ENCODE results near the gene GAREM1.

GAREM1 gene

GRCh38 chr18:32450026-32450691, 20.5 kb downstream of the GAREM1 start:
- POLR2A ChIA-PET = no interaction called here
- CTCF ChIA-PET = interaction anchor here (1.1 to 1.6 kb wide), 4 partner anchors 10 to 178 kb away, joined by 3 to 5 read pairs (median 4); partner anchors contain the start of gene GAREM1

GRCh38 chr18:32446780-32447179, 23.9 kb downstream of the GAREM1 start:
- H3K4me3 ChIP-seq (ENCODE audit: low read depth, low read length) = no peak overlapping the region
- TF ChIP-seq CTCF (IDR thresholded peaks at IDR 0.05; ENCODE audit: insufficient read depth, low read length, missing control alignments) = no peak
- ChIA-PET POLR2A (no interaction called here), CTCF (no interaction called here)
- no peak for DNase-seq (ENCODE audit: low read depth, low spot score)

More at GRCh38 chr18:32450026-32450691, 20.5 kb downstream of the GAREM1 start:
- H3K4me3 ChIP-seq (ENCODE audit: low read depth, low read length) = no peak overlapping the region
- no peak for TF ChIP-seq CTCF (IDR thresholded peaks at IDR 0.05; ENCODE audit: insufficient read depth, low read length, missing control alignments)
- no peak for DNase-seq (ENCODE audit: low read depth, low spot score)

GRCh38 chr18:32445846-32446245, 24.8 kb downstream of the GAREM1 start:
- TF ChIP-seq CTCF (IDR thresholded peaks at IDR 0.05; ENCODE audit: insufficient read depth, low read length, missing control alignments) = no peak
- H3K4me3 ChIP-seq (ENCODE audit: low read depth, low read length) = no peak overlapping the region
- CTCF ChIA-PET = no interaction called here
- POLR2A ChIA-PET = no interaction called here
- no peak for DNase-seq (ENCODE audit: low read depth, low spot score)

- no peak overlapping the region for H3K4me3 ChIP-seq (ENCODE audit: low read depth, low read length)
- ChIA-PET CTCF (no interaction called here), POLR2A (no interaction called here)
- no peak for TF ChIP-seq CTCF (IDR thresholded peaks at IDR 0.05; ENCODE audit: insufficient read depth, low read length, missing control alignments)
- DNase-seq (ENCODE audit: low read depth, low spot score) = no peak
Observed at GRCh38 chr18:32443706-32444215, 26.9 kb downstream of the GAREM1 start.

- CTCF ChIA-PET = no interaction called here
- no peak for TF ChIP-seq CTCF (IDR thresholded peaks at IDR 0.05; ENCODE audit: insufficient read depth, low read length, missing control alignments)
- no peak for DNase-seq (ENCODE audit: low read depth, low spot score)
- no peak overlapping the region for H3K4me3 ChIP-seq (ENCODE audit: low read depth, low read length)
- POLR2A ChIA-PET = no interaction called here
Observed at GRCh38 chr18:32443033-32443705, 27.5 kb downstream of the GAREM1 start.

- POLR2A ChIA-PET = no interaction called here
- no peak for DNase-seq (ENCODE audit: low read depth, low spot score)
- CTCF ChIA-PET = interaction anchor here (1.1 to 1.8 kb wide), 2 partner anchors 28 to 154 kb away, joined by 3 to 6 read pairs; partner anchors contain the start of gene GAREM1
- no peak overlapping the region for H3K4me3 ChIP-seq (ENCODE audit: low read depth, low read length)
- no peak for TF ChIP-seq CTCF (IDR thresholded peaks at IDR 0.05; ENCODE audit: insufficient read depth, low read length, missing control alignments)
Observed at GRCh38 chr18:32442575-32442974, 28.1 kb downstream of the GAREM1 start.

Data from AG04449 (cell line).